ENCODE measurements around the gene UBE2D3.

DNA sequence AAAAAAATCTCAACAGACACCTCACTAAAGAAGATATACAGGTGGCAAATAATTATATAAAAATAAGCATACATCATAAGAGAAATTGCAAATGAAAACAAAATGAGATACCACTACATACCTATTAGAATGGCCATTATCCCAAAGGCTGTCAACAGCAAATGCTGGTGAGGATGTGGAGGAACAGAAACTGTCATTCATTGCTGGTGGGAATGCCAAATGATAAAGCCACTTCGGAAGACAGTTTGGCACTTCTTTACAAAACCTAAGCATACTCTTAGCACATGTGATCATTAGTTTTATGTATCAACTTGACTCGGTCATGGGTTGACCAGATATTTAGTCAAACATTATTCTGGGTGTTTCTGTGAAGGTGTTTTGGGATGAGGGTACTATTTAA lies 53.1 kb downstream of the UBE2D3 start:
- no peak for TF ChIP-seq CTCF (conservative IDR thresholded peaks at IDR 0.05; ENCODE audit: low read length)
- TF ChIP-seq EZH2phosphoT487 (IDR thresholded peaks at IDR 0.05; ENCODE audit: borderline replicate concordance), result no peak

Measured in Loucy (cell line).